ENCODE measurements around the gene SDS.

SDS gene

DNA sequence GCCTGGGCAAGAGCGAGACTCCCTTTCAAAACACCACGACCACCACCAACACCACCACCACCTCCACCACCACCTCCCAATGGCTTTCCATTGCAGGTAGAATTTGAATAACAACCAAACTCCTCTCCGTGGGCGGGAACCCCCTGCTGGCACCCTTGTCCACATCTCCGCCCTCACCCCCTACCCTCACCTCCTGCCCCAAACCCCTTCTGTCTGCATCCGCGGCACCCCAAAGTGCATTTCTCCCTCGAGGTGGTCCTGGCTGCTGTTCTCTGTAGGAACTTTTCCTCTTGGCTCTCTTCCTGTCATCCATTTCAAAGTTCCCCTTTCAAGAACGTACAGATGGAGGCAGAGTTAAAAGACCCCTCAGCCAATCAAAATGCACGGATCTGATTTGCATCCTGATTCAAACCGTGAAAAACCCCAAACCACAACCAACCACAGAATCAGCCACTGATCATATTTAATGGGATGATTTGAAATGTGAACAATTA, 22.3 kb upstream of the SDS start:
- peak overlapping the region; percentile 67 for H3K4me3 ChIP-seq (ENCODE audit: low read length)

DNA sequence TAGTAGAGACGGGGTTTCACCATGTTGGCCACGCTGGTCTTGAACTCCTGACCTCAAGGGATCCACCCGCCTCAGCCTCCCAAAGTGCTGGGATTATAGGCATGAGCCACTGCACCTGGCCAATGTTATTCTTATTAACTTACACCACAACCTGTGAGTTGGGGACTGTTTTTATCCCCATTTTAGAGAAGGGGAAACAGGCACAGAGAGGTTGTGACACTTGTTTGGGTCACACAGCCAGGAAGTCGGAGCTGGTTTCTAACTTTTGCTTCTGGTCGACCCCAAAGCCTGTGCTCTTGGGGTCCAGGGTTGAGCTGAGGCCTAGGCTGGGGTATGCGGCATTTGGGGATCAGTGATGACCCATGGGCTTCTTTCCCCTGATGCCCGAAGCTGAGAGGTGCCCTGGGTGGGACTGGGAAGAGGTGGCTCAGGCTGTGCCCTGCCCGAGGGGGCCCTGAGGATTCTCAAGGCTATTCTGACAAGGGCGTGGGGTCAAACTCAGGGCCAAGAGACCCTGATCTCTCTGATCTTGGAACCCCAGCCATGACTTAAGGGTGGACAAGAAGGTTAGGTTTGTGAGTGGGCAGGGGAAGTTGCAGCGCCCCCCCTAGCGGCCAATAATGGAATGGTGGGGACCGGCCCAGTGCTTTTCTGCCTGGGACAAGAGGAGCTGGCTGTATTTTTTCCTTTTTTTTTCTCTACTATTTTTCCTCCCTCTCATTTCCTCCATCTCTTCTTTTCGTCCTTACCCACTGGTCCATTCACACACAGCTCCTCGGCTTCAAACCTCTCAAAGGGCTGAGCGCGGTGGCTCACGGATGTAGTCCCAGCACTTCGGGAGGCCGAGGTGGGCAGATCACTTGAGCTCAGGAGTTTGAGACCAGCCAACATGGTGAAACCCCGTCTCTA, 21.5 kb upstream of the SDS start:
- peak overlapping the region; percentile 95 for H3K4me2 ChIP-seq (ENCODE audit: low read length)
- peaks cover 6% of the 10 kb centered on the region; the same call in 1 of the 2 replicates for H4K20me1 ChIP-seq (ENCODE audit: insufficient read depth, low read length)
- no peaks in the 10 kb centered on the region for H3K79me2 ChIP-seq (ENCODE audit: low read length)
- peaks cover 40% of the 10 kb centered on the region for H3K4me1 ChIP-seq (ENCODE audit: low read length)
- no peak overlapping the region for H2AFZ ChIP-seq (ENCODE audit: low read depth, low read length)
- peak; percentile 77 for TF ChIP-seq CTCF (IDR thresholded peaks at IDR 0.05; ENCODE audit: low read depth, low read length)
- no peak for TF ChIP-seq EZH2phosphoT487 (IDR thresholded peaks at IDR 0.05; ENCODE audit: low read depth)
- no peak overlapping the region for H3K27ac ChIP-seq (ENCODE audit: low read length)
- H3K36me3 ChIP-seq (replicated peaks; ENCODE audit: low read depth, low read length): no peaks in the 10 kb centered on the region
- H3K4me3 ChIP-seq (ENCODE audit: low read length): peak overlapping the region; percentile 67
- H3K27me3 ChIP-seq (ENCODE audit: low read depth, low read length): peaks cover 71% of the 10 kb centered on the region
- no peak overlapping the region for H3K9ac ChIP-seq (ENCODE audit: low read length)
- H3K9me3 ChIP-seq (ENCODE audit: insufficient read depth, low read length): no peaks in the 10 kb centered on the region

More for the DNA sequence above, 22.3 kb upstream of the SDS start:
- Histone ChIP-seq H3K79me2 (ENCODE audit: low read length) (no peaks in the 10 kb centered on the region), H4K20me1 (ENCODE audit: insufficient read depth, low read length) (peaks cover 6% of the 10 kb centered on the region; the same call in 1 of the 2 replicates), H2AFZ (ENCODE audit: low read depth, low read length) (no peak overlapping the region), H3K4me1 (ENCODE audit: low read length) (peaks cover 31% of the 10 kb centered on the region), H3K9ac (ENCODE audit: low read length) (no peak overlapping the region), H3K36me3 (replicated peaks; ENCODE audit: low read depth, low read length) (no peaks in the 10 kb centered on the region), H3K27me3 (ENCODE audit: low read depth, low read length) (peaks cover 70% of the 10 kb centered on the region), H3K4me2 (ENCODE audit: low read length) (peak overlapping the region; percentile 95), H3K27ac (ENCODE audit: low read length) (no peak overlapping the region), H3K9me3 (ENCODE audit: insufficient read depth, low read length) (no peaks in the 10 kb centered on the region)
- no peak for TF ChIP-seq CTCF (IDR thresholded peaks at IDR 0.05; ENCODE audit: low read depth, low read length)

GRCh38 chr12:113424456-113424855, 20.8 kb upstream of the SDS start:
- H3K9me3 ChIP-seq (ENCODE audit: insufficient read depth, low read length): no peaks in the 10 kb centered on the region
- peaks cover 6% of the 10 kb centered on the region; the same call in 1 of the 2 replicates for H4K20me1 ChIP-seq (ENCODE audit: insufficient read depth, low read length)
- no peak overlapping the region for H3K4me3 ChIP-seq (ENCODE audit: low read length)
- no peak for TF ChIP-seq CTCF (IDR thresholded peaks at IDR 0.05; ENCODE audit: low read depth, low read length)
- H3K4me2 ChIP-seq (ENCODE audit: low read length): no peak overlapping the region
- H3K4me1 ChIP-seq (ENCODE audit: low read length): peaks cover 40% of the 10 kb centered on the region
- no peak overlapping the region for H3K9ac ChIP-seq (ENCODE audit: low read length)
- H2AFZ ChIP-seq (ENCODE audit: low read depth, low read length): no peak overlapping the region
- no peaks in the 10 kb centered on the region for H3K36me3 ChIP-seq (replicated peaks; ENCODE audit: low read depth, low read length)
- H3K79me2 ChIP-seq (ENCODE audit: low read length): no peaks in the 10 kb centered on the region
- H3K27ac ChIP-seq (ENCODE audit: low read length): no peak overlapping the region
- H3K27me3 ChIP-seq (ENCODE audit: low read depth, low read length): peaks cover 65% of the 10 kb centered on the region

DNA sequence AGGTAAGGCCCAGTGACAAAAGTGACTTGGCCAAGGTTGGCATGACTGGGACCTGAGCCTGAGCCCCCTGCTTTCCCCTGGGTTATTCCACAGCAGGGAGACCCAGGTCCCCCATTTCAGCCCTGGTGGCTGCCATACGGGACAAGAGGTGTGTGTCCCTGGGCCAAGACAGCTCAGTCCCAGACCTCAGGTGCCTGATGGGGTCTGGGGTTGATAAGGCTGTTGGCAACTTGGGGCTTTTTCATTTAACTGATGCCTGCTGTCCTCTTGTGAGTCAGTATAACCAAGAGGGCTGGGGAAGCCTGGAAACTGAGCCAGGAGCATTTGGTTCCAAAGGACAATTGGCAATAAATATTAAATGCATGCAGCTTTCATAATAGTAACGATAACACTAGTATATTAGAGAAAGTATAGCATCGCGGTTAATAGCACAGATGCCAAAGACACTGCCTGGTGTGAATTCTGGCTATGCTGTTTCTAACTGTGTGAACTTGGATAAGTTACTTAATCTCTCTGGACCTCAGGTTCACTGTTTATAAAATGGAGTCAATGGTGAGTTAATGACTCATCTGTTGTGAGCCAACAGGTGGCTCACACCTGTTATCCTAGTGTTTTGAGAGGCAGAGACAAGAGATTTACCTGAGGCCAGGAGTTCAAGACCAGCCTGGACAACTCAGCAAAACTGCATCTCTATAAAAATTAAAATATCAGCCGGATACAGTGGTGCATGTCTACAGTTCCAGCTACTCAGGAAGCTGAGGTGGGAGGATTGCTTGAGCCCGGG, 19.4 kb upstream of the SDS start:
- TF ChIP-seq CTCF (IDR thresholded peaks at IDR 0.05; ENCODE audit: low read depth, low read length) (no peak), EZH2phosphoT487 (IDR thresholded peaks at IDR 0.05; ENCODE audit: low read depth) (no peak)
- no peaks in the 10 kb centered on the region for H3K9me3 ChIP-seq (ENCODE audit: insufficient read depth, low read length)
- no peaks in the 10 kb centered on the region for H3K79me2 ChIP-seq (ENCODE audit: low read length)
- no peak overlapping the region for H3K27ac ChIP-seq (ENCODE audit: low read length)
- peaks cover 51% of the 10 kb centered on the region for H3K27me3 ChIP-seq (ENCODE audit: low read depth, low read length)
- peaks cover 40% of the 10 kb centered on the region for H3K4me1 ChIP-seq (ENCODE audit: low read length)
- peak overlapping the region; percentile 88 for H3K4me2 ChIP-seq (ENCODE audit: low read length)
- H4K20me1 ChIP-seq (ENCODE audit: insufficient read depth, low read length): peaks cover 6% of the 10 kb centered on the region; the same call in 1 of the 2 replicates
- no peaks in the 10 kb centered on the region for H3K36me3 ChIP-seq (replicated peaks; ENCODE audit: low read depth, low read length)
- H3K9ac ChIP-seq (ENCODE audit: low read length): peak overlapping the region; percentile 73; the same call in 1 of the 2 replicates
- H3K4me3 ChIP-seq (ENCODE audit: low read length): peak overlapping the region; percentile 77
- no peak overlapping the region for H2AFZ ChIP-seq (ENCODE audit: low read depth, low read length)

Measured in OCI-LY3 (cell line).